ENCODE measurements around the gene AKIRIN1. TPM values are rescaled to one million over a fixed set of nuclear protein-coding genes. Genes with fewer than 3 reads are reported as not detected.
A peak's percentile ranks its signal among the peaks of the same experiment; 100 is the strongest.
"Not testable (repeated sequence)": the region's sequence is repeated elsewhere in the genome, so short reads cannot be mapped to it uniquely, and the experiment has no call there.

Gene AKIRIN1
- total RNA-seq, 1 experiment from 2014 or later: 60.0 TPM

DNA sequence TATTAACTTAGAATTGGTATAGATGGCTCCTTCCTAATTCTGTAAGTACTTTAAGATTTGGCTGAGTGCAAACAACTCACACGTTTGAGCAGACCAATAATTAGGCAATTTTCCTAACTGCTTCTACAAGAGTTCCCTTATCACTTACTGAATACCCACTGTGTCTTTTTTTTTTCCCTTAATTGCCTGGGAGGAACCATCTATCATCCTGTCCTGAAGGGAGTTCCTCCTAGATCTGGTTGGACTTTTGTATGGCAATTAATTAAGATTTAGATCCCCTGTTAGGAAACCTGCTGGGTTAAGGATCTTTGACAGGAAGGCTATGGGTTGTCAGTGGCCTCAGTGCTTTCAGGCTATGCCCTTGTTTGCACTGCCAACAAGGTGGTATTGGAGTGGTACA, 11.7 kb upstream of the AKIRIN1 start:
- RAD21 ChIA-PET (ENCODE audit: low non-redundant PET in 1 of 2, low total read pairs in 2 of 2, uncharacterized antibody in 2 of 2, unreplicated experiment in 2 of 2); H3K9me3 ChIP-seq (ENCODE audit: control insufficient read depth in 1 of 2, insufficient read depth in 1 of 2, low read depth in 1 of 2, low read length in 2 of 2); H3K79me2 ChIP-seq (ENCODE audit: insufficient read depth, low read length); DNase-seq (ENCODE audit: low read depth, low spot score); H2AFZ ChIP-seq (ENCODE audit: low read depth, low read length, poor library complexity, severe bottlenecking); H3K27ac ChIP-seq (ENCODE audit: low read depth, low read length); H3K4me3 ChIP-seq (replicated peaks in 1 of 2; ENCODE audit: low read depth in 1 of 2, low read length in 2 of 2); H3K27me3 ChIP-seq (ENCODE audit: insufficient read depth, low read length); H3K9me2 ChIP-seq (ENCODE audit: insufficient read depth); BruUV-seq (replicated peaks); H3K4me1 ChIP-seq (ENCODE audit: control insufficient read depth in 1 of 2, insufficient read depth in 2 of 2, low read length in 2 of 2); CTCF ChIA-PET; H3K9ac ChIP-seq (ENCODE audit: low read length); intact Hi-C loops (cut with micrococcal nuclease); ATAC-seq; POLR2A ChIA-PET; H3K36me3 ChIP-seq (ENCODE audit: control insufficient read depth in 1 of 2, insufficient read depth in 2 of 2, low read length in 2 of 2); H3K4me2 ChIP-seq (ENCODE audit: low read length); H4K20me1 ChIP-seq (ENCODE audit: insufficient read depth): not testable (repeated sequence)

DNA sequence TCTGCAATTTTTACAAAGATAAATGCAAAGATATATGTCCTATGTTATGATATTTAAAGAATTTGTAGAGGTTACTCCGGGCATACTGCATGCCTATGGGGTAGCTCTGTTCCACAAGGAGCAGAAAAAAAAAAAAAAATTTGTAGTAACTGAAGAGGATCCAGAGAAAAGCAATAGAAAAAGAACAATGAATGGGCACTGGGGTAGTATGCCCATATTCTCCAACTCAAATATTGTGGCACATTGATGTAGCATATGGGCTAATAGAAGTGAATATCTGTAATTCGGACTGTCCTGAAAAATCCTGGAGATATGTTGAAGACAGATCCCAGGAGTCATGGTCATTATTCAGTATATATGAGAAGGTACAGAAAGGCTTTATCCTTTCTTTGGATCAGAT, 1.1 kb upstream of the AKIRIN1 start:
- Histone ChIP-seq H3K4me3 (replicated peaks in 1 of 2; ENCODE audit: low read depth in 1 of 2, low read length in 2 of 2) (peak overlapping the region in 1 of 2 experiments; percentile 88; a peak in 2 of 4 replicates), H3K27ac (ENCODE audit: low read depth, low read length) (peak overlapping the region; percentile 23; the same call in 1 of the 2 replicates), H3K27me3 (ENCODE audit: insufficient read depth, low read length) (no peaks in the 10 kb centered on the region), H3K9me3 (ENCODE audit: control insufficient read depth in 1 of 2, insufficient read depth in 1 of 2, low read depth in 1 of 2, low read length in 2 of 2) (no peaks in the 10 kb centered on the region), H3K4me2 (ENCODE audit: low read length) (peak overlapping the region; percentile 99), H3K36me3 (ENCODE audit: control insufficient read depth in 1 of 2, insufficient read depth in 2 of 2, low read length in 2 of 2) (0 out of 4 replicates have a peak, but pooled peaks cover 4 to 8% of the 10 kb centered on the region in 2 experiments), H3K79me2 (ENCODE audit: insufficient read depth, low read length) (peaks cover 39% of the 10 kb centered on the region), H3K4me1 (ENCODE audit: control insufficient read depth in 1 of 2, insufficient read depth in 2 of 2, low read length in 2 of 2) (peaks cover 32 to 47% of the 10 kb centered on the region in 2 experiments), H2AFZ (ENCODE audit: low read depth, low read length, poor library complexity, severe bottlenecking) (no peak overlapping the region), H3K9ac (ENCODE audit: low read length) (peak overlapping the region; percentile 67), H4K20me1 (ENCODE audit: insufficient read depth) (peaks cover 12% of the 10 kb centered on the region; the same call in 1 of the 2 replicates), H3K9me2 (ENCODE audit: insufficient read depth) (no peaks in the 10 kb centered on the region)
- DNase-seq (ENCODE audit: low read depth, low spot score) (no peak), ATAC-seq (no peak)
- BruUV-seq (replicated peaks): TSS peak; percentile 66
- intact Hi-C loops (cut with micrococcal nuclease): loop anchor here (5.0 kb wide), 1 partner anchor 33 kb away; no protein-coding TSS in a partner anchor
- TF ChIP-seq, protein P1, sequence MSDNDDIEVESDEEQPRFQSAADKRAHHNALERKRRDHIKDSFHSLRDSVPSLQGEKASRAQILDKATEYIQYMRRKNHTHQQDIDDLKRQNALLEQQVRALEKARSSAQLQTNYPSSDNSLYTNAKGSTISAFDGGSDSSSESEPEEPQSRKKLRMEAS (IDR thresholded peaks at IDR 0.05): no peak
- TF ChIP-seq, protein P2, sequence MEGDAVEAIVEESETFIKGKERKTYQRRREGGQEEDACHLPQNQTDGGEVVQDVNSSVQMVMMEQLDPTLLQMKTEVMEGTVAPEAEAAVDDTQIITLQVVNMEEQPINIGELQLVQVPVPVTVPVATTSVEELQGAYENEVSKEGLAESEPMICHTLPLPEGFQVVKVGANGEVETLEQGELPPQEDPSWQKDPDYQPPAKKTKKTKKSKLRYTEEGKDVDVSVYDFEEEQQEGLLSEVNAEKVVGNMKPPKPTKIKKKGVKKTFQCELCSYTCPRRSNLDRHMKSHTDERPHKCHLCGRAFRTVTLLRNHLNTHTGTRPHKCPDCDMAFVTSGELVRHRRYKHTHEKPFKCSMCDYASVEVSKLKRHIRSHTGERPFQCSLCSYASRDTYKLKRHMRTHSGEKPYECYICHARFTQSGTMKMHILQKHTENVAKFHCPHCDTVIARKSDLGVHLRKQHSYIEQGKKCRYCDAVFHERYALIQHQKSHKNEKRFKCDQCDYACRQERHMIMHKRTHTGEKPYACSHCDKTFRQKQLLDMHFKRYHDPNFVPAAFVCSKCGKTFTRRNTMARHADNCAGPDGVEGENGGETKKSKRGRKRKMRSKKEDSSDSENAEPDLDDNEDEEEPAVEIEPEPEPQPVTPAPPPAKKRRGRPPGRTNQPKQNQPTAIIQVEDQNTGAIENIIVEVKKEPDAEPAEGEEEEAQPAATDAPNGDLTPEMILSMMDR (IDR thresholded peaks at IDR 0.05 in 2 of 3, conservative IDR thresholded peaks at IDR 0.05 in 1 of 3; ENCODE audit: borderline replicate concordance in 1 of 3, insufficient read depth in 1 of 3, low read depth in 2 of 3, low read length in 2 of 3): no peak
- no peak for TF ChIP-seq CEBPB (IDR thresholded peaks at IDR 0.05; ENCODE audit: low read depth)
- TF ChIP-seq FOSL1 (IDR thresholded peaks at IDR 0.05; ENCODE audit: low read depth): no peak
- TF ChIP-seq ZBTB33 (IDR thresholded peaks at IDR 0.05; ENCODE audit: extremely low read depth, insufficient replicate concordance, low read length): no peak
- TF ChIP-seq REST (IDR thresholded peaks at IDR 0.05; ENCODE audit: low read depth): no peak
- no peak for TF ChIP-seq POLR2A (IDR thresholded peaks at IDR 0.05; ENCODE audit: borderline replicate concordance, extremely low read depth, insufficient read depth, insufficient read length)
- TF ChIP-seq EGR1 (IDR thresholded peaks at IDR 0.05; ENCODE audit: low read depth): no peak
- TF ChIP-seq ZFX (IDR thresholded peaks at IDR 0.05): no peak
- TF ChIP-seq, protein P3, sequence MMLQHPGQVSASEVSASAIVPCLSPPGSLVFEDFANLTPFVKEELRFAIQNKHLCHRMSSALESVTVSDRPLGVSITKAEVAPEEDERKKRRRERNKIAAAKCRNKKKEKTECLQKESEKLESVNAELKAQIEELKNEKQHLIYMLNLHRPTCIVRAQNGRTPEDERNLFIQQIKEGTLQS (IDR thresholded peaks at IDR 0.05): no peak
- TF ChIP-seq SRF (IDR thresholded peaks at IDR 0.05; ENCODE audit: low read depth): no peak
- no peak for TF ChIP-seq JUND (IDR thresholded peaks at IDR 0.05)
- ChIA-PET CTCF (no interaction called here), RAD21 (ENCODE audit: low non-redundant PET in 1 of 2, low total read pairs in 2 of 2, uncharacterized antibody in 2 of 2, unreplicated experiment in 2 of 2) (no interaction called here), POLR2A (interaction anchor here (1.5 to 2.2 kb wide), 2 partner anchors 26 to 30 kb away, joined by 4 to 9 read pairs; no protein-coding TSS in a partner anchor)
